ENCODE data around the gene KDM6A.

- TF ChIP-seq POLR2A (IDR thresholded peaks at IDR 0.05; ENCODE audit: low read length) (no peak), GATA1 (IDR thresholded peaks at IDR 0.05; ENCODE audit: low read depth, low read length) (no peak)
Observed at GRCh38 chrX:44876086-44876485, 3.1 kb downstream of the KDM6A start.

Data from erythroblast (primary cell).